ENCODE results near the gene CACNA1E.

The CACNA1E gene

DNA sequence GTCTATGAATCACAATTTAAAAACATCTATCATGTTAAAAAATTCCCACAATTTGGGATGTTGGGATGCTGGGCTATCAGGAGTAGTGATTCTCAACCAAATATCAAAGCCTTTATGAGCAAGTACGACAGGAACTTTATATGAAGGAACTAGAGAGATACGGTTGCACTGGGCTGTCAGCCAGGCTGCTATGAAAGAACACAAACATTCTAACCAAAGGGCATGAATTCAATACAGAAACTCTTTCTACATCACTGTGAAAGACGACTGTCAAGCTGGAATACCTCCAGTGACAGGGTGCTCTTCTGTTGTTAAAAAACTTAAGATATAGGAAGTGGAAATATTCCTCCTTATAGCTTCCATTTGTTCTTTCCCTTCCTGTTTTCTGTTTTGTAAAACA is 9.8 kb downstream of the CACNA1E start:
- H3K27me3 Mint-ChIP-seq: peaks cover 33% of the 10 kb centered on the region
- H3K9me3 Mint-ChIP-seq: no peaks in the 10 kb centered on the region
- CTCF ChIA-PET: interaction anchor here (1.4 kb wide), 1 partner anchor 15 kb away, joined by 7 read pairs; no protein-coding TSS in a partner anchor
- H3K4me1 Mint-ChIP-seq: no peaks in the 10 kb centered on the region
- no peak overlapping the region for H3K4me3 Mint-ChIP-seq
- H3K27ac Mint-ChIP-seq: no peak overlapping the region
- DNase-seq: no peak
- no peaks in the 10 kb centered on the region for H3K36me3 Mint-ChIP-seq

DNA sequence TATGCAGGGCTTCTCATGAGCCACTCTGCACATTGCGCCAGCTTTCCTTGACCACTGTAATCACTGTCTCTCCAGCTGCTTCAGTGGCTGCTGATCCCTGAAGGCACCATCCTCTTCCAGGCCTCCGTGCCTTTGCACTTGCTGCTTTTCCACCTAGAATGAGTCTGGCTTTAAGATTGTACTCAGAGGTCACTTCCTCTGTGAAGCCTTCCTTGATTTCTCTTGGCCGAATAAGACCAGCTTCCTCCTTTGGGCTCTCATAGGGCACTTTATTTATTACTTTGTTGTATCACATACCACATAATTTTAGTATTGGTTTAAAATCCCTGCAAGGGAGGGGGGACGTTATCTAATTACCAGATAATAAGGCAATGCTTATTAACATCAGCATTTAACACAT is 10.6 kb downstream of the CACNA1E start:
- Mint-ChIP-seq H3K27ac (no peak overlapping the region), H3K9me3 (no peaks in the 10 kb centered on the region), H3K36me3 (no peaks in the 10 kb centered on the region), H3K4me3 (no peak overlapping the region), H3K4me1 (no peaks in the 10 kb centered on the region), H3K27me3 (peaks cover 29% of the 10 kb centered on the region)
- CTCF ChIA-PET: interaction anchor here (1.9 kb wide), 1 partner anchor 10 kb away, joined by 5 read pairs; no protein-coding TSS in a partner anchor
- no peak for DNase-seq

DNA sequence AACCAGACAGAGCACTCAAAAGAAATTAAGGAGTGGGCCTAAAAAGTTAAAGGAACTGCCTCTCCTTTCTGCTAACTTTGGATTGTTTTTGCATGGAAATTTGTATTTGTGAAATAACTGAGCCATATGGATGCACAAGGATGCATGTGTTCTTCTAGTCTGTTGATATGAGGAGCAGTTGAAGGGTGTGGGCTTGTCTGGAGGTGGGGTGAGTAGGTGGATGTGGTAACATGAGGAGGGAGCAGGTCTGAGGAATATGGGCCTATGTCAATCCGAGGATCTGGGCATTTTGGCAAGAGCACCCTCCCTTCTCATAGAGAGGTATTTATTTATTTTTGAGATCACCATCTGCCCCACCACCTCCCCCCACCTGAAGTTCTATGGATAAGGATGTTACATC is 13.4 kb downstream of the CACNA1E start:
- CTCF ChIA-PET: interaction anchor here (1.7 kb wide), 1 partner anchor 18 kb away, joined by 7 read pairs; no protein-coding TSS in a partner anchor
- Mint-ChIP-seq H3K9me3 (no peaks in the 10 kb centered on the region), H3K4me3 (no peak overlapping the region), H3K36me3 (no peaks in the 10 kb centered on the region), H3K27me3 (peaks cover 27% of the 10 kb centered on the region), H3K4me1 (no peaks in the 10 kb centered on the region), H3K27ac (no peak overlapping the region)
- DNase-seq: no peak

DNA sequence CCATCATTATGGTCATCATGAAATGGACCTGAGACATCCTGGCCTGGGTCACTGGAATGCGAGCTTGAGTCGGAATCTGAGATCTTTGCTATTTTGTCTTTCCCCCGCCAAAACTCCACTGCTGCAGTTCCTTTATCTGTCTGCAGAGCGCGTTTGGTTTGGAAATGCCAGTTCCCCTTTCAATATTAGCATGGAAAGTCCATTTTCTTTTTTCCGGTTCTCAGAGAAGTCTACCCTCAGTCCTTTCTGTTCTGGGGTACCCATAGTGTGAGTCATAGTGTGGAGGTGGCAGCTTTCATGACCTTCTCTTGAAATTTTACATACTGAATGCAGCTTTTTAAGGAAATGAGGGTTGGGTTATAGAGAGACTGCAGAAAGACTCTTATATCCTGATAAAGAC is 14.6 kb downstream of the CACNA1E start:
- Mint-ChIP-seq H3K9me3 (no peaks in the 10 kb centered on the region), H3K27me3 (peaks cover 35% of the 10 kb centered on the region), H3K4me3 (no peak overlapping the region), H3K27ac (no peak overlapping the region), H3K4me1 (no peaks in the 10 kb centered on the region), H3K36me3 (no peaks in the 10 kb centered on the region)
- DNase-seq: no peak
- CTCF ChIA-PET: interaction anchor here (1.7 kb wide), 1 partner anchor 20 kb away, joined by 7 read pairs; no protein-coding TSS in a partner anchor

DNA sequence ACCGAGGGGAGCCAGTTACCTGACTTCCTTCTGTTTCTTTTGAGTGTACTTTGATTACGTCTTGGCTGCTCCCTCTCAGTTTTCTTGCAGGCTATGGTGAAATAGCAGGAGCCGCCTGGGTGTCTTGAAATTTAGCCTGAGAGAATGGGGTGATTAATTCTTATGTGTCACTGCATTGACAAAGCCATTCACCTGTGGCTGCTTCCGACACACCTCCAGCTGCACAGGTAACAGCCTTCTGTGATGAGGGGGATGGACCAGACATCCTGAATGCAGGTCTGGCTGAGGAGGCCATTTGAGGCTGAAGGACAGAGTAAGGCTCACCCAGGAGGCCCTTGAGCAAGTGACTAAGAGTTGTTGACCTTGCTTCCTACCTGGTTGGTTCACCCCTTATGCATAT is 16.5 kb downstream of the CACNA1E start:
- CTCF ChIA-PET: interaction anchor here (1.5 kb wide), 1 partner anchor 21 kb away, joined by 5 read pairs; no protein-coding TSS in a partner anchor
- peaks cover 41% of the 10 kb centered on the region for H3K27me3 Mint-ChIP-seq
- H3K4me3 Mint-ChIP-seq: no peak overlapping the region
- no peaks in the 10 kb centered on the region for H3K9me3 Mint-ChIP-seq
- H3K36me3 Mint-ChIP-seq: no peaks in the 10 kb centered on the region
- H3K4me1 Mint-ChIP-seq: peaks cover 2% of the 10 kb centered on the region
- no peak for DNase-seq
- H3K27ac Mint-ChIP-seq: no peak overlapping the region

DNA sequence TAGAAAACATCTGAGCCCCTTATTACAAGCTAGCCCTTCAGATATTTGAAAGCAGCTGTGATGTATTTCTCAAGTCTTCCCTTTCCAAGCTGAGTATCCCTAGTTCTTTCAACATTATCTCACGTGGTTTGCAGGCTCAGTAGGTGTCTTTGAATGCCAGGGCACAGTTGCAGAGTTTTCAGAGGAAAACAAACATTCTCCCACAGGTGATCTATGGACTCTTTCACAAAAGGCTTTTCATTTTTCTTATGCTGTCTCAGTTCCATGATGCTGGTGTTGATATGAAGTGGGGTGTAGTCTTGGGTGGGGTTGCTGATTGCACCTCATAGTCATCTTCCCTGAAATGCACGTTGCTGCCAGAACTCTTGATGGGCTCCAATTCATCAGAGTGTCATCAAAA is 17.3 kb downstream of the CACNA1E start:
- H3K9me3 Mint-ChIP-seq: no peaks in the 10 kb centered on the region

DNA sequence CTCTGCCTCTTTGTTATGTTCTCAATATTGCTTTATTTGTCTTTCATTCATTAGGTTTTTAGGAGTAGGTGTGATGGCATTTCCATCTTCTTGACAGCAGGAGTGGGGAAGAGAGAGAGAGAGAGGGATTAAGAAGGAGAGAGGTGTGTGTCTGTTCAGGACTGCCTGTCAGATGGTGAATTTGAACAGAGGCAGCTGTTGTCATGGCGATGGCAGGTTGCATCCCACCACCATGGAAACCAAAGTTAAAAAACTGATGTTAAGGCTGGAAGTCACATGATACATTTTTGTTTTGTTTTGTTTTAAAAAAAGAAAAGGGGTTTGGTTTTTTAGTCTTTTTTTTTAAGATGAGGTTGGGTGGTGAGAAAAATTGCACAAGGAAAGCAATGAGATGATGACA is 18.3 kb downstream of the CACNA1E start:
- H3K4me3 Mint-ChIP-seq: no peak overlapping the region

More for the DNA sequence above, 17.3 kb downstream of the CACNA1E start:
- no peak overlapping the region for H3K27ac Mint-ChIP-seq
- CTCF ChIA-PET: no interaction called here
- no peak overlapping the region for H3K4me3 Mint-ChIP-seq
- no peaks in the 10 kb centered on the region for H3K36me3 Mint-ChIP-seq
- peaks cover 2% of the 10 kb centered on the region for H3K4me1 Mint-ChIP-seq
- H3K27me3 Mint-ChIP-seq: peaks cover 41% of the 10 kb centered on the region
- DNase-seq: no peak

DNA sequence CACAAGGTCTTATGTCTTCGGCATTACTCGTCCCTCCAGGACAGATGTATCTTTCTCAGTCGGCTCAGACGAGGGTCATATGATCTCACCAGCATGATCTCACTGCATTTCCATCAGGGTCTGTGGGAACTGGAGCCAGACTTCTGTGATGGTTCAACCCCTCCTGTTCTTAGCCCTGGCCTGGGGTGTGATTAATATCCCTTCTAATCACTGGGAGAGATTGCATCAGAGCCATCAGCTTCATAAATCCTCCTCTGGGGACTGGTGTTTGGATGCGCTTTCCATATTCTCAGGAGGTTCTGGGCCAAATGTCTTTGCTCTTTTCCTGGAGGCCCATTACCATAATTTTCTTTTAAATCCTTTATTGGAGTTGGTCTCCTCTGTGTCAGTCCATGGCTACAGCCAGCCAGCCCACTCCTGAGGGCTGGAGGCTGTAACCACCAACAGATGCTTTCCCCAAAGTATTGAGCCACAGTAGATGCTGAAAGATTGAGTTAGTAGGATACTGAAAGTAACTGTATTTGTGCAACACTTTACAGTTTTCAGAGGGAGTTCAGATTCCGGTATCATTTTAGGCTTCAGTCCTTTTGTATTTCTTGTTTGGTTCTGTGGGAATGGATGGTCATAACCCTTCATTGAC is 20.0 kb downstream of the CACNA1E start:
- no peaks in the 10 kb centered on the region for H3K36me3 Mint-ChIP-seq
- DNase-seq: no peak
- H3K27ac Mint-ChIP-seq: no peak overlapping the region
- H3K4me3 Mint-ChIP-seq: no peak overlapping the region
- H3K27me3 Mint-ChIP-seq: peaks cover 33% of the 10 kb centered on the region
- H3K4me1 Mint-ChIP-seq: peaks cover 2% of the 10 kb centered on the region
- CTCF ChIA-PET: interaction anchor here (1.1 to 1.9 kb wide), 2 partner anchors 8 to 11 kb away, joined by 3 to 5 read pairs; no protein-coding TSS in a partner anchor
- no peaks in the 10 kb centered on the region for H3K9me3 Mint-ChIP-seq

More for the DNA sequence above, 18.3 kb downstream of the CACNA1E start:
- no peak for DNase-seq
- Mint-ChIP-seq H3K36me3 (no peaks in the 10 kb centered on the region), H3K4me1 (peaks cover 2% of the 10 kb centered on the region), H3K27ac (no peak overlapping the region), H3K27me3 (peaks cover 37% of the 10 kb centered on the region), H3K9me3 (no peaks in the 10 kb centered on the region)
- CTCF ChIA-PET: no interaction called here

DNA sequence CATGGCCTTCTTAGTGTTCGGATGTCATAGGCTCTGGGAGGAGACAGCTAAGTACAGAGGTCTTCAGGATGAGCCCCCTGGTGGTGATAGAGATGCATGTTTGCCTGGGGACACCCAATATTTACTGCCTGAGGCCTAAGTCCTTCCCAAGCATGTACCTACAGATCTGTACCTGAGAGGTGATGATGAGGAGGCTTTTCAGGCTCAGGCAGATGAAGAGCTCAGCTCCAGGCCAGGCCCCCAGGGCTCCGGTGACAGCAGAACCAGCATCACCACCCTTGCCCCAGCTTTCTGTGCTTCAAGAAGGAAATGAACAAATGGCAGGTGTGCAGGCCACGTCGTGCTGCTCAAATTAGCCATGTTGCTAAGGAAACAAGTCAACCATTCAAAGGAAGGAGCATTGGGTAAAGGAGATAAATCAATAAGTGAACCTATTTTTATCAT is 21.1 kb downstream of the CACNA1E start:
- peaks cover 33% of the 10 kb centered on the region for H3K27me3 Mint-ChIP-seq

DNA sequence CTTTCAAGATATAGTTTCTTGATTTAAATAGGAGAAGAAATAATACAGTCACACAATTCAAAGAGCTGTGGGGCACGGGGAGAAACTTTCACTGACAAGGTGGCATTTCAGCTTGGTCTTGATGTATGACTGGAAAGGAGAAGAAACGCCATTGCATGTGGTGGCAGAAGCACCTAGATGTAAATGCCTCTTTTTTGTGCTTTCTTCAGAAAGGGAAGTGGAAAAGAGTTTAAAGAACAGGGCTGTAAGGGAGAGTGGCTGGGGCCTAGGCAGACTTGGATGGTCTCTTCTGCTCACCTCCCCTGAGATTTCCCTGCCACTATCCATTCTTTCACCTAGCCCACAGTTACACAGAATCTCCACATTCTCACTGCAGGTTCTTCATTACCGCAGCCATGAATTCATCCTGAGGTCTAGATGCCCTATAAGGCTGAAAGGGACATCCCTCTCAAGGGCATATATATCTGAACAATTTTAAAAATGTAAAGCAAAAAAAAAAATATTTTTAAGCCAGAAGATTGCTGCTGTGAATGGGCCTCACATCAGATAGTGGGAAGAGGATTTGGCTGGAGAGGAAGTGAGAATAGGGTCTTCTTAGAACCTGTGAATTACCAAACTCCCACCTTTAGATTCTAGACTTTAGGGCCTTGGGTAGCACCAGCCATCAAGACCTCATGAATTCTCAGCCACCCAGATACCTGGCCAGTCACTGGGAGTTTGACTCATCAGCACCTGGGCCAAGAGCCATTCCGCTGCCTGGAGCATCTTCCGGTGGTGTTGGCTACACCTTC is 23.4 kb downstream of the CACNA1E start:
- peaks cover 33% of the 10 kb centered on the region for H3K27me3 Mint-ChIP-seq
- H3K27ac Mint-ChIP-seq: no peak overlapping the region
- no peaks in the 10 kb centered on the region for H3K9me3 Mint-ChIP-seq
- H3K4me1 Mint-ChIP-seq: peaks cover 2% of the 10 kb centered on the region
- no peak for DNase-seq
- no peaks in the 10 kb centered on the region for H3K36me3 Mint-ChIP-seq
- H3K4me3 Mint-ChIP-seq: no peak overlapping the region
- CTCF ChIA-PET: no interaction called here

More for the DNA sequence above, 21.1 kb downstream of the CACNA1E start:
- CTCF ChIA-PET: interaction anchor here (0.6 to 1.9 kb wide), 6 partner anchors 9 to 759 kb away, joined by 3 to 5 read pairs (median 3); no protein-coding TSS in a partner anchor
- DNase-seq: peak; percentile 30
- no peaks in the 10 kb centered on the region for H3K36me3 Mint-ChIP-seq
- no peak overlapping the region for H3K27ac Mint-ChIP-seq
- H3K4me3 Mint-ChIP-seq: no peak overlapping the region
- H3K9me3 Mint-ChIP-seq: no peaks in the 10 kb centered on the region
- H3K4me1 Mint-ChIP-seq: peaks cover 2% of the 10 kb centered on the region

DNA sequence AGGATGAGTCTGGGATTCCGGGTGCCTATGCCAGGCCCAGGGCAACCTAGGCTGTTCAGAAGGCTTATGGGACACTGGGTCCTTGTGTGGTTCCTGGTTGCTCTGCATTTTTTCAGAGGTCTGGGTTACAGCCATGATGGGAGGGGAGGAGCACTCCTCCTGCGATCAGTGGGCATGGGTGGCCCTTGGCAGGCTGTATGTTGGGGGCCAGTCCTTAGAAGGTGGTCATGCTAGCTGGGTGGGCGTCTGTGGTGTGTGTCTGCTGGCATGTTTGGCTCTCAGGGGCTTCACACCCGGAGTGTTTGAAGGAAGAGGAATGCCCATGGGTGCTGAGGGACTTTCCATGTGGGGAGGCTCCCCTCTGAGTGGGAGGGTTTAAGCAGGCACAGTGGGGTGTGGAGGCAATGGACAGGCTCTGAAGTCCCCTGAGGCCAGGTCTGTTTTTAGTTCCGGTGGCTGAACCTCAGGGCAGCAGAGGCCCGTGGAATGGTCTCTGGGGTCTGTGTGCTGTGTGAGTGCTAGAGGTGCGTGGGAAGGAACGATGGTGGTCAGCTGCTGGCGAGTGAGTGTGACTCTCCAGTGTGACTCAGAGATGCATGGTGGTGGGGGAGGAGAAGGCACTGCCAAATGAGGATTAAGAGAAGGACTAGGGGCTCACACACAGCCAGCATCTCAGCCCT is 25.3 kb downstream of the CACNA1E start:
- Mint-ChIP-seq H3K36me3 (no peaks in the 10 kb centered on the region), H3K9me3 (no peaks in the 10 kb centered on the region), H3K4me3 (no peak overlapping the region), H3K27me3 (peaks cover 22% of the 10 kb centered on the region), H3K4me1 (peaks cover 2% of the 10 kb centered on the region), H3K27ac (no peak overlapping the region)
- DNase-seq: no peak
- CTCF ChIA-PET: interaction anchor here (0.6 kb wide), 1 partner anchor 546 kb away, joined by 4 read pairs; no protein-coding TSS in a partner anchor

DNA sequence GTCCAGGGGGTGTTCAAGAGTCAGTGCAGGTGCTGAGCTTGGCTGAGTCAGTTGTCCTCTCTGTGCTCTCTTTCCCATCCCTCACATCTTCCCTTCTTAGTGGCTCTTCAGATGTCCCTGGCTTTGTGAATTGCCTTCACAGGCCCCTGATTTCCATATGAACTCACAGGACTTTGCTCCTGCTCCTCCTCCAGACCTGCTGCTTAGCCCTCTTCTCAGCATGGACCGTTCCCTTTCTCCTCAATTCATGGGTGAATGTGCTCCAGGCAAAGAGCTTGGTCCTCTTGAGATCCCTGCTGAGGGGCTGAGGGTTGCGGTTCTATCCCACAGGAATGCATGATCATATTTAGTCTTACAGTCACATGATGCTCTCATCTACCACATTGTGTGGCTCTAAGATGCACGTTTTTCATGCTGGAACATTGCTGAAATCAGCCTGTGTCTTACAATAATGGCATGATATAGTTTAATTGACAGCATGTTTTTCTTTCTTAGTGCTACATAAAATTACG is 30.5 kb downstream of the CACNA1E start:
- H3K27ac Mint-ChIP-seq: no peak overlapping the region

DNA sequence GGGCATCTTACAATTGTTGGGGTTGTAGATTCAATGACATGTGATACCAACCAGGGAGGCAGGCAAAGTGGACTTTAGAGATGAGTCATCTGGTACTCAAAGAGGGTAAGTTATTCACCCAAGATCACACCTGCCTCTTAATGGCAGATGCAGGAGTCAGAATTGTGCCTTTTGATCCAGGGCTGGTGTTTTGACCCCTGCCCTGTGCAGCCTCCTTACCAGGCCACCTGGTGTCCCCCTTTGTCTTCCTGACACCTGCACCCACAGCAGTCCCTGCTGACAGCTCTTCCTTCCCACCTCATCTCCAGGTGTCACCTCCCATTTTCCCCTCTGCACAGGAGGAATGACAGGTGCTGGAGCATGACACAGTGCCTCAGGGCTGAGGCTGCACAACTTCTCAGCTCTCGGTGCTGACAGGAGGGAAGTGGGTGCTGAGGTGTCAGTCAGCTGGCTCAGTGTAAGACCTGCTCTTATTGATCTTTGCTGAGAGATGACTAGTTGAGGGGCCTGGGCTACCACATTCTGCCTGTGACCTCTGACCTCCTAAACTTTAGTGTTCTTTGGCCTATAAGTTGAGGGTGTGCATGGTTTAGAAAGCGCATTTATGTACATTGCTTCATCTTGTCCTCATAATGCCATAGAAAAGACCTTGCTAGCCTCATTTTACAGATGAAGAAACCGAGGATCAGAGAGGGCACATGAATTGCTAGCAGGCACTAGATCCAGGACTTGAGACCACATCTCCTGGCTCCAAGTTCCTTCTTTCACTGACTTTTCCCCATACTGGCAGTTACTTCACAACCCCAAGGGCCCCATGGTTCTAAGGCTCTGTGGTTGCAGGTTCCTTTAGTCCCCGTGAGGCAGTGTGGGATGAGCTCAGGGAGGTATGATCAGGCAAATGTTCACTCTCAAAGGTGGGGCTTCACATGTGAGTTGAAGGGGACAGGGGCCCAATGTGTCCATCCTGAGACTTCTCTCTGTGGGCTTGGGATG is 31.3 kb downstream of the CACNA1E start:
- Mint-ChIP-seq H3K27ac (no peak overlapping the region), H3K9me3 (no peaks in the 10 kb centered on the region), H3K36me3 (no peaks in the 10 kb centered on the region), H3K27me3 (peaks cover 34% of the 10 kb centered on the region), H3K4me3 (no peak overlapping the region), H3K4me1 (no peaks in the 10 kb centered on the region)
- CTCF ChIA-PET: no interaction called here
- DNase-seq: no peak

More for the DNA sequence above, 30.5 kb downstream of the CACNA1E start:
- Mint-ChIP-seq H3K9me3 (no peaks in the 10 kb centered on the region), H3K4me3 (no peak overlapping the region), H3K27me3 (peaks cover 35% of the 10 kb centered on the region), H3K4me1 (no peaks in the 10 kb centered on the region), H3K36me3 (no peaks in the 10 kb centered on the region)
- CTCF ChIA-PET: no interaction called here
- DNase-seq: no peak
